Central memory CD8-positive, alpha-beta T cell (primary cell): Measurements from ENCODE around the gene CFAP70.
"Not testable (repeated sequence)": the region's sequence is repeated elsewhere in the genome, so short reads cannot be mapped to it uniquely, and the experiment has no call there.

ENCODE experiments used
- ATAC-seq: fragments of 150-1000 bp; cut with Tn5 transposase; replicated peaks from 2 replicates; pipeline ENCODE4 v1.10.0; 2022; ENCODE audit warnings: mild to moderate bottlenecking, moderate FRiP score, moderate number of reproducible peaks; ENCODE audit not compliant: poor library complexity, severe bottlenecking; ENCODE audit errors: extremely low read depth
- DNase-seq, 2 donors: peaks; one replicate each; pipeline ENCODE4 v3.0.0; 2021; ENCODE audit warnings: low spot score in 2 of 2
- H3K27ac Mint-ChIP-seq: one replicate; pipeline ENCODE4 v1.8.0; 2022; ENCODE audit warnings: low read depth, mild to moderate bottlenecking, moderate library complexity, mixed read lengths
- H3K27me3 Mint-ChIP-seq: one replicate; pipeline ENCODE4 v1.8.0; 2022; ENCODE audit warnings: mixed read lengths
- H3K36me3 Mint-ChIP-seq: one replicate; pipeline ENCODE4 v1.8.0; 2022; ENCODE audit warnings: mild to moderate bottlenecking, moderate library complexity, mixed read lengths; ENCODE audit not compliant: insufficient read depth
- H3K4me1 Mint-ChIP-seq: one replicate; pipeline ENCODE4 v1.8.0; 2022; ENCODE audit warnings: mixed read lengths
- H3K4me3 Mint-ChIP-seq: one replicate; pipeline ENCODE4 v1.8.0; 2022; ENCODE audit warnings: mild to moderate bottlenecking, moderate library complexity, mixed read lengths
- H3K9me3 Mint-ChIP-seq: one replicate; pipeline ENCODE4 v1.8.0; 2022; ENCODE audit warnings: mixed read lengths

Gene CFAP70

DNA sequence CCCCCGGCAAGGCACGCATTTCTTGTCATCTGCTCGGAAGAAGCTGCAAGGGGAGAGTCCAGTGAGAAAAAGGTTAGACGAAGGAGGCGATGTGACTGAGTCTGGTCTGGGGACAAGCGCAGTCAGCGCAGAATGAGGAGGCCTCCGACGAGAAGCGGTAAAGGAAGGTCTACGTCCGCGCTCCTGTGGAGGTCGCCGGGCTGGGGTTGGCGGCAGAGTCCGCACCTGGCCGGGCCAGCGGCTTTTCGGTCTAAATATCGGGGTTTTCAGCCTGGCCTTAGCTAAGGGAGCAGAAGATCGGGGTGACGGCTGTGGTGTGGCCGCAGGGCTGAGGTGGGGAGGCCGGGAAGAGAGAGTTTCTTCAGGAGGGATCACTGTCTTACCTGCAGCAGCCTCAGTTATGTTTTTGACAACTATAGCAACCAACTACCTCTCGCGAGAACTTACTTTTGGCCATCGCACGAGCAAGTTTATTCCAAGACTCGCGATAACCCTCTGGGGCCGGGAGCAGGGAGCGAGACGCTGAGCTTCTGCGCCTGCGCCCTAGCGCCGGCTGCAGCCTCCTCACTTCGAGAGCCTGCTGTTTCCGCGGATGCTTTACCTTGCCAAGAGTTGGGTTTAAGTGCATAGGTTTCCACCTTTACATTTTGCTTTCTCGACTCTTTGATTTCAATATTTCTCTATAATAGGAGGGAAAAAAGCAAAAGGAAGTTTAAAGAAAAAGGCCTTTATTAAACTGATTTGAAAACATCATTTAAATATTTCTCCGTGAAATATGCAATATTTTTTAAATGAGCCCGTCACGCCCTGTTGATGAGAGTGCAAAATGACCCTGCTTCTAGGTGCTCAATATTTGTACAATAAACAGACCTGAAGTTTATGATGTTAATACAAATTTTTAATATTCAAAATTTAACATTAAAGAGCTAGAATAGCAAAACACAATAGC, at the start of gene CFAP70:
CFAP70 (minus strand) TSS at position 534 of the 949 bp plus-strand sequence. CDS start 4,068 bp downstream, outside the sequence.
- Mint-ChIP-seq H3K36me3 (peaks cover 9% of the 10 kb centered on the region), H3K4me3 (peak within 1 kb of the TSS; percentile 89), H3K9me3 (no peaks in the 10 kb centered on the region), H3K27me3 (no peaks in the 10 kb centered on the region), H3K27ac (peak within 1 kb of the TSS; percentile 98), H3K4me1 (peaks cover 14% of the 10 kb centered on the region)
- DNase-seq (peak; percentile 78 to 91), ATAC-seq (peak; percentile 97)

DNA sequence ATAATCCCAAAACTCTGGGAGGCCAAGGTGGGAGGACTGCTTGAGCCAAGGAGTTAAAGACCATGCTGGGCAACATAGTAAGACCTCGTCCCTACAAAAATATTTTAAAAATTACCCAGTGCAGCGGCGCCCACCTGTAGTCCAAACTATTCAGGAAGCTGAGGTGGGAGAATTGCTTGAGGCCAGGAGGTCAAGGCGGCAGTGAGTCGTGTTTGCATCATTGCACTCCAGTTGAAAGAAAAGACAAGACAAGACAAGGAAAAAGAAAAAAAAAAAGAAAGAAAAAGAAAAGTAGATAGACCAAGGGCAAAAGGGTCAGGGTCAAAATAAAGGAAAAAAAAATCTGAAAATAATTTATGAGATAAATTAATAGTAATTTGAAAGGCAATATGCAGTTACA, 49.4 kb upstream of the CFAP70 start:
- no peaks in the 10 kb centered on the region for H3K9me3 Mint-ChIP-seq
- no peak overlapping the region for H3K27ac Mint-ChIP-seq
- H3K4me1 Mint-ChIP-seq = peaks cover 69% of the 10 kb centered on the region
- no peak overlapping the region for H3K4me3 Mint-ChIP-seq
- peaks cover 6% of the 10 kb centered on the region for H3K36me3 Mint-ChIP-seq
- no peak for ATAC-seq
- DNase-seq = no peak
- no peaks in the 10 kb centered on the region for H3K27me3 Mint-ChIP-seq

DNA sequence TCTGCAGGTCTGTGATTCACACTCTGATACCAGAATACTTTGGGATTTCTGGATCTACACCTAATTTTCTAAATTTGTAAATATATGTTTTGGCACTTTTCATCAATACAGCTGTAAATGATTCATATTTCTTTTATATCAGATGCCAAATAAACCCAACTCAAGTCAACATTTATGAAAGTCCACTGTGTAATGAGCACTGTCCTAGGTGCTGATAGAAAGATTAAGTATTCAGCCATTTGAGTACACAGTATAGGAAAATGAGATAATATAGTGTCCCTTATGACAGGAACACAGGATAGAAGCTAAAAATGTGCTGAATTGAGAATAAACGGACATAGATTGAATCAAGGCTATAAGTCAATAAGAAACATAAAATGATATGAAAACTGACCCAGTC, 48.8 kb upstream of the CFAP70 start:
- H3K27ac Mint-ChIP-seq = no peak overlapping the region
- H3K36me3 Mint-ChIP-seq = peaks cover 6% of the 10 kb centered on the region
- no peaks in the 10 kb centered on the region for H3K9me3 Mint-ChIP-seq
- H3K4me3 Mint-ChIP-seq = no peak overlapping the region
- ATAC-seq (no peak), DNase-seq (no peak)
- no peaks in the 10 kb centered on the region for H3K27me3 Mint-ChIP-seq
- peaks cover 69% of the 10 kb centered on the region for H3K4me1 Mint-ChIP-seq

DNA sequence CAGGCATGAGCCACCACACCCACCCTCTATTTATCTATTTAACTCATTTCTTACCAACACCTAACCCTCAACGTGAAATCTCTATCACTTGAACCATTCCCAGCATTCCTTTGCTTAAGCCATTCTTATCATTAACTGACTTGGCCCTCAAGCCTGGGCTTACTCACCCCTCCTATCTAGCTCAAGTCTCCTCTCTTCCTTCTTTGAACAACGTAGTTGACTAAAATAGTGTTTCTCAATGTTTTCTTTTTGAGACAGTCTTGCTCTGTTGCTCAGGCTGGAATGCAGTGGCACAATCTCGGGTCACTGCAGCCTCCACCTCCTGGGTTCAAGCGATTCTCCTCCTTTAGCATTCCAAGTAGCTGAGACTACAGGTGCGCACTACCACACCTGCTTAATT, 48.2 kb upstream of the CFAP70 start:
- ATAC-seq (no peak), DNase-seq (no peak)
- no peaks in the 10 kb centered on the region for H3K27me3 Mint-ChIP-seq
- peaks cover 6% of the 10 kb centered on the region for H3K36me3 Mint-ChIP-seq
- H3K27ac Mint-ChIP-seq = no peak overlapping the region
- H3K4me1 Mint-ChIP-seq = peaks cover 69% of the 10 kb centered on the region
- no peaks in the 10 kb centered on the region for H3K9me3 Mint-ChIP-seq
- no peak overlapping the region for H3K4me3 Mint-ChIP-seq

DNA sequence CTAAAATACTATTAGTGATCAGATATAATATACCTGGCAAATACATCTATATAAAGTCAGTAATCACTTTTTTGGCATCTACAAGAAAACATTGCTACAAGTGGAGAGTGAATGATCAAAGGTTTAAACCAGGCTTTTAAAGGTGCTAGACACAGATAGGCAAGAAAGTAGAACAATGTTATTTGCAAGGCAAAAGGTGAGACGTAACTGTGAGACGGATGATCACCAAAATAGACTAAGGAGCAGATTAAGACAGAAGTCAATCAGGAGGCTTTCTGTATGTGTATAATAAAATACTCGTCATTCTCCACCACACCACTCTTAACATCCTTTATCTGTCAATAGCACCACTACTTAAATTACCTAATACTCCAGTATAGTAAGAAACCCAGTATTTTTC, 46.9 kb upstream of the CFAP70 start:
- Mint-ChIP-seq H3K4me1 (peaks cover 68% of the 10 kb centered on the region), H3K9me3 (no peaks in the 10 kb centered on the region), H3K4me3 (no peak overlapping the region), H3K27me3 (no peaks in the 10 kb centered on the region), H3K27ac (no peak overlapping the region), H3K36me3 (peaks cover 6% of the 10 kb centered on the region)
- ATAC-seq (no peak), DNase-seq (no peak)

DNA sequence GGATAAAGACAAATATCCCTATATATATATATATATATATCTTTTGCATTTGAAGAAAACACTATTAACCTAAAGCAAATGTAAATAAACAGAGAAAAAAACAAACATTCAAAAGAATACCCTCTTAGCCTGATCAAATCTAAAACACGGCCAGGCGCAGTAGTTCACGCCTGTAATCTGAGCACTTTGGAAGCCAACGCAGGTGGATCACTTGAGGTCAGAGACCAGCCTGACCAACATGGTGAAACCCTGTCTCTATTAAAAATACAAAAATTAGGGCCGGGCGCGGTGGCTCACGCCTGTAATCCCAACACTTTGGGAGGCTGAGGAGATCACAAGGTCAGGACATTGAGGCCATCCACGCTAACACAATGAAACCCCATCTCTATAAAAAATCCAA, 46.0 kb upstream of the CFAP70 start:
- H3K27me3 Mint-ChIP-seq = no peaks in the 10 kb centered on the region
- H3K9me3 Mint-ChIP-seq = no peaks in the 10 kb centered on the region
- ATAC-seq (no peak), DNase-seq (no peak)
- H3K27ac Mint-ChIP-seq = no peak overlapping the region
- H3K4me1 Mint-ChIP-seq = peaks cover 59% of the 10 kb centered on the region
- H3K4me3 Mint-ChIP-seq = no peak overlapping the region
- H3K36me3 Mint-ChIP-seq = peaks cover 7% of the 10 kb centered on the region

DNA sequence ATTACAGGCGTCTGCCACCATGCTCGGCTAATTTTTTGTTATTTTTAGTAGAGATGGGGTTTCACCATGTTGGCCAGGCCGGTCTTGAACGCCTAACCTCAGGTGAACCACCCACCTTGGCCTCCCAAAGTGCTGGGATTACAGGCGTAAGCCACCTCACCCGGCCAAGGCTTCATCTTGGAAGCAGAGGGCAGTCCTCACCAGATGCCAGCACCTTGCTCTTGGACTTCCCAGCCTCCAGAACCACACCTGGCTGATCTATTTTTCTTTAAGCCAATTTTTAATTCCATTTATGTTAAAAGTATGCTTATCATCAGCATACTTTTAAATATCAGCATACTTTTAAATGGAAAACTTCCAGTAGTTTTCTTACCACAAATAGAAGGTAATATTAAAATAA, 43.0 kb upstream of the CFAP70 start:
- Mint-ChIP-seq H3K4me1 (peaks cover 32% of the 10 kb centered on the region), H3K4me3 (no peak overlapping the region), H3K9me3 (no peaks in the 10 kb centered on the region), H3K27ac (no peak overlapping the region), H3K27me3 (no peaks in the 10 kb centered on the region), H3K36me3 (peaks cover 18% of the 10 kb centered on the region)
- DNase-seq (no peak), ATAC-seq (no peak)

DNA sequence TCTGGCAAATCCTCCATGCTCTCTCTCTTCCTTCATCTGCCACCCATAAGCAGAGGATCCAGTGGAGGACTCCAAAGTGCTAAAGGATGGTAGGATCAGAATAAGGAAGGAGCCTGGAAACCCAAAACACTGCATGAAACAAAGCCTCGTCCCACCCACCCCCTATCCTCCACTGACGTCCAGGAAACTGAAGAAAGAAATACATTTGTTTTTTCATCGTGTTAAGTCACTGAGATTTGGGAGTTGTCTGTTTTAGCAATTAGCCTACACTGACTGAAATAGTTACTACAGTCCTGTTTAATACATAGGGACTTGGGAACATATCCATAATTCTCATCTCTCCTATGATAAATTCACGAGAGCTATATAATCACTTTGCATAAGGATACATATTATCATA, 40.4 kb upstream of the CFAP70 start:
- H3K4me1 Mint-ChIP-seq = peaks cover 18% of the 10 kb centered on the region
- no peaks in the 10 kb centered on the region for H3K27me3 Mint-ChIP-seq
- H3K36me3 Mint-ChIP-seq = peaks cover 29% of the 10 kb centered on the region
- no peak overlapping the region for H3K4me3 Mint-ChIP-seq
- H3K9me3 Mint-ChIP-seq = no peaks in the 10 kb centered on the region
- ATAC-seq (no peak), DNase-seq (no peak)
- no peak overlapping the region for H3K27ac Mint-ChIP-seq

DNA sequence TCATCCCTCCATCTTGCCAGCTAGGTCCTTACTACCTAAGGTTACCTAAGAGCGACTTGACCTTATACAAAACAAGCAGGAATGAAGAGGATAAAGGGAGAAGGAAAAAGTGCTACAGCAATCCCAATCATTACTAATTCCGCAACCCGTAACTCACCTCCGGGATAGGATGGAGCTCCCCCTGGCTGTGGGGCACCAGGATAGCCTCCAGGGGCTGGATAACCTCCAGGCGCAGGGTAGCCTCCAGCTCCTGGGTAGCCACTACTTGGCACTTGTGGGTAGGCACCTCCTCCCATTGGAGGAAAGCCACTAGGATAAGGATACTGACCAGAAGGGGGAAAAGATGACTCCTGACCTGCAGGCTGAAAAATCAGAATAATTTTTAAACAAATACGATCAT, 39.4 kb upstream of the CFAP70 start:
- Mint-ChIP-seq H3K27ac (no peak overlapping the region), H3K36me3 (peaks cover 32% of the 10 kb centered on the region), H3K4me1 (peaks cover 11% of the 10 kb centered on the region), H3K9me3 (no peaks in the 10 kb centered on the region), H3K4me3 (no peak overlapping the region), H3K27me3 (no peaks in the 10 kb centered on the region)
- no peak for ATAC-seq
- DNase-seq = no peak

DNA sequence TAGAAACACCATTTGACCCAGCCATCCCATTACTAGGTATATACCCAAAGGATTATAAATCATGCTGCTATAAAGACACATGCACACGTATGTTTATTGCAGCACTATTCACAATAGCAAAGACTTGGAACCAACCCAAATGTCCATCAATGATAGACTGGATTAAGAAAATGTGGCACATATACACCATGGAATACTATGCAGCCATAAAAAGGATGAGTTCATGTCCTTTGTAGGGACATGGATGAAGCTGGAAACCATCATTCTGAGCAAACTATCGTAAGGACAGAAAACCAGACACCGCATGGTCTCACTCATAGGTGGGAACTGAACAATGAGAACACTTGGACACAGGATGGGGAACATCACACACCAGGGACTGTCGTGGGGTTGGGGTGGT, 35.7 kb upstream of the CFAP70 start:
- not testable (repeated sequence) for H3K27ac Mint-ChIP-seq
- peaks cover 54% of the 10 kb centered on the region for H3K36me3 Mint-ChIP-seq

DNA sequence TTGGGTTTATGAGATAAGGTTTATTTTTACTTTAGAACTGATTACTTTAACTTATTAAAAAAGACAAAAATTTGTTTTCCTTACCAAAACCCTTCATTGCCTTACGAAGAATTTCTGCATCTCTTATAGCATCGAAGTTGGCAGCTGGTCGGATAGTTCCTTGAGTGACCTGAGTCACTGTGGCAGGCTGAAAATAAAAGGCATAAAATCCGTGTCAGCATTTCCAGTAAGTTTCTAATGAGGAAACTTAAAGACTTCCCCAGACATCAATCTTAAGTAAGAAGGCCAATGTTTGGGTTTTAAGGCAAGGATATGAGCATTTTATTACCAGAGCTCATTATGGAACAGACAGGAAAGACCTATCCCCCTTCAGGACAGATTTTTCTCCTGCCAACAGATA, 29.6 kb upstream of the CFAP70 start:
- no peak for DNase-seq
- no peak overlapping the region for H3K4me3 Mint-ChIP-seq
- peaks cover 79% of the 10 kb centered on the region for H3K36me3 Mint-ChIP-seq
- peaks cover 9% of the 10 kb centered on the region for H3K4me1 Mint-ChIP-seq
- ATAC-seq = no peak
- no peaks in the 10 kb centered on the region for H3K27me3 Mint-ChIP-seq
- H3K27ac Mint-ChIP-seq = no peak overlapping the region
- no peaks in the 10 kb centered on the region for H3K9me3 Mint-ChIP-seq

More for the DNA sequence above, 35.7 kb upstream of the CFAP70 start:
- not testable (repeated sequence) for DNase-seq, H3K27me3 Mint-ChIP-seq, H3K4me3 Mint-ChIP-seq, H3K9me3 Mint-ChIP-seq, H3K4me1 Mint-ChIP-seq, ATAC-seq

DNA sequence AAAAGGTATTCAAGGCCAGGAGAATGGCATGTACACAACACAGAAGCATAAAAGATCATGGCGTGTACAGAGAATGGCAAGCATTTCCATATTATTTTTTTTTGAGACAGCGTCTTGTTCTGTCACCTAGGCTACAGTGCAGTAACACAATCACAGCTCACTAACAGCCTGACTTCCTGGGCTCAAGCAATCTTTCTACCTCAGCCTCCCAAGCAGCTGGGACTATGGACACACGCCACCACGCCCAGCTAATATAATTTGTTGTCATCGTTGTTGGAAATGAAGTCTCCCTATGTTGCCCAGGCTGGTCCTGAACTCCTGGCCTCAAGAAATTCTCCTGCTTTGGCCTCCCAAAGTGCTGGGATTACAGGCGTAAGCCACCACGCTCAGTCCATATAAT, 27.9 kb upstream of the CFAP70 start:
- H3K27me3 Mint-ChIP-seq = no peaks in the 10 kb centered on the region
- peaks cover 5% of the 10 kb centered on the region for H3K4me1 Mint-ChIP-seq
- no peak for DNase-seq
- H3K36me3 Mint-ChIP-seq = peaks cover 79% of the 10 kb centered on the region
- no peak overlapping the region for H3K4me3 Mint-ChIP-seq
- no peaks in the 10 kb centered on the region for H3K9me3 Mint-ChIP-seq
- no peak for ATAC-seq
- no peak overlapping the region for H3K27ac Mint-ChIP-seq

DNA sequence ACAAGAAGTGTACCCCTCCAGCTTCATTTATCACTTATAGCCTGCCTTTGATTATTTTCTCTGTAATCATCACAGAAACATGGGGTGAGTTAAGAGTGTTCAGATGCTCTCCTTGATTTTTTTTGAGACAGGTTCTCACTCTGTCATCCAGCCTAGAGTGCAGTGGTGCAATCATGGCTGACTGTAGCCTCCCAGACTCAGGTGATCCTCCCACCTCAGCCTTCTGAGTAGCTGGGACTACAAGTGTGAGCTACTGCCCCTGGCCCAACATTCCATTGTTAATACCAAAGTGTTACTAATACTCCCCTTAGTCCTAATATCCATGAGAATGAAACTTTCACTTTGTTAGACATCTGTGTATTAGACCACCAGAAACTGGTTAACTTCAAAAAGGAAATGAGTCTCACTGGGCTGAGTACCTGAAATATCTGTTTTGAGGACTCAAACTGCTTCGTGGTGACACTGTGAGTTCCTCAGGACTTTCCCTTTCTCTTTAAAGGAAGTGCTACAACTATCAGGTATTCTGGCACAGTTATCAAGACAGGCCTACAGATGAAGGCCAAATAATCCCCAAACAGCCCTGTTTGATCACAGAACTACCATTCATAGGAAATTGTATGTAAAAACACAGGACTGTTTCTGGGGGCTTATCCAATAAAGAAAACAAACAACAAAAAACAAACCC, 20.5 kb upstream of the CFAP70 start:
- H3K27ac Mint-ChIP-seq = no peak overlapping the region
- no peak overlapping the region for H3K4me3 Mint-ChIP-seq
- H3K27me3 Mint-ChIP-seq = no peaks in the 10 kb centered on the region
- no peaks in the 10 kb centered on the region for H3K9me3 Mint-ChIP-seq
- H3K36me3 Mint-ChIP-seq = peaks cover 71% of the 10 kb centered on the region
- H3K4me1 Mint-ChIP-seq = peaks cover 7% of the 10 kb centered on the region
- peak; percentile 43 for ATAC-seq
- DNase-seq = no peak
